Stimulated activated CD4-positive, alpha-beta T cell treated with anti-CD3 and anti-CD28 coated beads, Interleukin-4, amount 100 ng/mL, for 48 hours (primary cell): ENCODE results near the gene CD109.
"Not testable (repeated sequence)": the region's sequence is repeated elsewhere in the genome, so short reads cannot be mapped to it uniquely, and the experiment has no call there.

Source experiments
- DNase-seq, 2 donors: peaks; one replicate each; pipeline ENCODE4 v3.0.0-alpha.2; 2020; ENCODE audit warnings: low read depth in 2 of 2

Gene CD109

GRCh38 chr6:73695619-73696421, at the start of gene CD109:
Gene CD109, plus strand, starts transcription at chr6:73696203. Its CDS starts 13 bp downstream, at chr6:73696216.
- peak; percentile 53 to 65 for DNase-seq

GRCh38 chr6:73648166-73648565, 47.8 kb upstream of the CD109 start:
- DNase-seq: no peak

GRCh38 chr6:73649783-73650182, 46.2 kb upstream of the CD109 start:
- DNase-seq: no peak

- peak; percentile 35 to 42 for DNase-seq
Measured at GRCh38 chr6:73652637-73653570, 43.1 kb upstream of the CD109 start.

GRCh38 chr6:73653571-73654424, 42.2 kb upstream of the CD109 start, which contains the start of gene SLC17A5:
Gene SLC17A5, minus strand, starts transcription at chr6:73653992. Its CDS starts 106 bp downstream, at chr6:73653886.
- DNase-seq: peak; percentile 84 to 88

GRCh38 chr6:73655341-73655917, 40.6 kb upstream of the CD109 start:
- DNase-seq: no peak

- DNase-seq: no peak
Measured at GRCh38 chr6:73656531-73657145, 39.4 kb upstream of the CD109 start.

GRCh38 chr6:73657201-73657600, 38.8 kb upstream of the CD109 start:
- no peak for DNase-seq

GRCh38 chr6:73664701-73665100, 31.3 kb upstream of the CD109 start:
- no peak for DNase-seq

- no peak for DNase-seq
Measured at GRCh38 chr6:73665686-73666319, 30.2 kb upstream of the CD109 start.

- DNase-seq: no peak
Measured at GRCh38 chr6:73666393-73666792, 29.6 kb upstream of the CD109 start.

GRCh38 chr6:73667798-73668197, 28.2 kb upstream of the CD109 start:
- DNase-seq: no peak

GRCh38 chr6:73669005-73669404, 27.0 kb upstream of the CD109 start:
- DNase-seq: no peak

GRCh38 chr6:73671911-73672685, 23.9 kb upstream of the CD109 start:
- no peak for DNase-seq

- DNase-seq: peak; percentile 65 to 69
Measured at GRCh38 chr6:73675466-73676098, 20.4 kb upstream of the CD109 start.

GRCh38 chr6:73679009-73679408, 17.0 kb upstream of the CD109 start:
- no peak for DNase-seq

GRCh38 chr6:73679846-73680245, 16.2 kb upstream of the CD109 start:
- not testable (repeated sequence) for DNase-seq

- no peak for DNase-seq
Measured at GRCh38 chr6:73680289-73680918, 15.6 kb upstream of the CD109 start.
